OCI-LY3 (cell line): ENCODE results near the gene SNCAIP.

Source experiments
- CTCF ChIP-seq: fragments of 200-600, 300-600 bp; sonication (generic); IDR thresholded peaks from 2 replicates; pipeline ENCODE4 v1.5.1; 2014; ENCODE audit warnings: antibody characterized with exemption, low read length, low read depth
- EZH2phosphoT487 ChIP-seq: fragments of 200-600 bp; shearing (Covaris generic); IDR thresholded peaks from 2 replicates; pipeline ENCODE4 v1.6.1; 2018; ENCODE audit warnings: antibody characterized with exemption, mixed run types, low read depth

GRCh38 chr5:122342256-122342655 lies 30.2 kb downstream of the SNCAIP start:
- TF ChIP-seq CTCF (no peak), EZH2phosphoT487 (no peak)
